K562 (cell line): ENCODE results near the gene ZFP36. TPM values are rescaled to one million over a fixed set of nuclear protein-coding genes. Genes with fewer than 3 reads are reported as not detected.

ENCODE experiments used
- E2F6 ChIP-seq, 2 experiments: IDR thresholded peaks; 2 replicates each; pipeline ENCODE4 v1.6.1; 2011; ENCODE audit warnings: borderline replicate concordance in 1 of 2, control low read depth in 1 of 2, low read depth in 1 of 2, low read length in 1 of 2, mild to moderate bottlenecking in 1 of 2, mixed read lengths in 1 of 2, moderate library complexity in 1 of 2; ENCODE audit not compliant: insufficient read depth in 1 of 2, insufficient read length in 1 of 2, poor library complexity in 1 of 2, severe bottlenecking in 1 of 2; ENCODE audit errors: extremely low read depth in 1 of 2
- EP400 ChIP-seq: fragments of 450-650 bp; IDR thresholded peaks from 2 replicates; pipeline ENCODE4 v1.6.1; 2017; ENCODE audit warnings: antibody characterized with exemption, mild to moderate bottlenecking, moderate library complexity
- FIP1L1 ChIP-seq: fragments of 200-400 bp; formaldehyde crosslinking; IDR thresholded peaks from 2 replicates; pipeline ENCODE4 v1.6.1; 2018; ENCODE audit warnings: mild to moderate bottlenecking, low read depth, low read length; ENCODE audit not compliant: poor library complexity, severe bottlenecking
- HMGXB4 ChIP-seq: sonication (generic); formaldehyde crosslinking; IDR thresholded peaks from 2 replicates; pipeline ENCODE4 v1.8.1; 2023; ENCODE audit warnings: mild to moderate bottlenecking, missing genetic modification reagents
- MYBL2 ChIP-seq, 2 experiments: fragments of 450-650 bp in 1 of 2; sonication (generic) in 1 of 2; formaldehyde crosslinking in 1 of 2; IDR thresholded peaks; 2 replicates each; pipeline versions ENCODE4 v1.6.1 to v1.8.1; 2017 to 2022; ENCODE audit warnings: borderline replicate concordance in 1 of 2, inconsistent platforms in 1 of 2, low read depth in 1 of 2, mild to moderate bottlenecking in 1 of 2, missing genetic modification reagents in 1 of 2, moderate library complexity in 1 of 2
- MYC ChIP-seq, 2 experiments: fragments of 250-450 bp in 1 of 2; sonication (Bioruptor Pico) in 1 of 2; IDR thresholded peaks; 2 replicates each; pipeline versions ENCODE4 v1.5.1 to v1.6.1; 2012 to 2021; ENCODE audit warnings: low read depth in 2 of 2, borderline replicate concordance in 1 of 2, improper control_type of control experiment in 1 of 2, low read length in 1 of 2, mild to moderate bottlenecking in 1 of 2, moderate library complexity in 1 of 2
- SP1 ChIP-seq: sonication (generic); formaldehyde crosslinking; IDR thresholded peaks from 2 replicates; pipeline ENCODE4 v1.8.1; 2022; ENCODE audit warnings: mild to moderate bottlenecking, missing genetic modification reagents
- TGIF2 ChIP-seq: sonication (generic); formaldehyde crosslinking; IDR thresholded peaks from 2 replicates; pipeline ENCODE4 v1.8.1; 2022; ENCODE audit warnings: mild to moderate bottlenecking, missing genetic modification reagents, moderate library complexity
- TRIM24 ChIP-seq, 2 experiments: fragments of 450-650 bp; IDR thresholded peaks; 2 replicates each; pipeline ENCODE4 v1.6.1; 2016
- ZNF274 ChIP-seq: IDR thresholded peaks from 2 replicates; pipeline ENCODE4 v1.6.1; 2011; ENCODE audit warnings: low read depth, mild to moderate bottlenecking, low read length, moderate library complexity, borderline replicate concordance
- ZNF77 ChIP-seq: fragments of 250-450 bp; sonication (Bioruptor Pico); IDR thresholded peaks from 2 replicates; pipeline ENCODE4 v1.5.0; 2020
- polyA plus RNA-seq, 8 experiments: library from polyadenylated mRNA; depleted of rRNA in 4 of 8; stranded (reverse) in 5 of 8; unstranded in 3 of 8; fragments of >200 nt; fragmentation: Nextera tagmentation in 2 of 8; fragmentation: Illumina TruSeq in 1 of 8; extraction: Ambion mirVana in 2 of 8; extraction: Trizol in 1 of 8; gene quantifications; 2 replicates each; pipeline versions ENCODE4 v1.2.1 to v1.2.3, GENCODE V29; 2011 to 2014; ENCODE audit warnings: inconsistent platforms in 1 of 8, missing spikeins in 1 of 8
- total RNA-seq, 7 experiments: library from RNA; depleted of rRNA in 6 of 7; stranded (reverse); fragments of >200 nt in 6 of 7; fragmentation: Illumina TruSeq in 2 of 7; extraction: Trizol in 2 of 7; gene quantifications; 2 replicates each; pipeline versions ENCODE4 v1.2.1 to v1.2.3, GENCODE V29; 2011 to 2021; ENCODE audit warnings: low replicate concordance in 1 of 7
- TF ChIP-seq, protein P1 (sequence below): fragments of 450-650 bp; formaldehyde crosslinking; IDR thresholded peaks from 2 replicates; pipeline ENCODE4 v1.4.0; 2022; ENCODE audit warnings: missing genetic modification characterization

ZFP36 gene
- total and polyA plus RNA-seq, 9 of the 15 experiments (the other 6 are each of a cell fraction or from before 2014, with no cell fraction given): 1.0 to 20.1 (median 3.5) TPM

- TF ChIP-seq MYBL2 (IDR thresholded peaks at IDR 0.05; ENCODE audit: low read depth): no peak
- TF ChIP-seq MYBL2 (CRISPR knock-in tag; IDR thresholded peaks at IDR 0.05; ENCODE audit: borderline replicate concordance): no peak
- TF ChIP-seq EP400: 0 out of 2 replicates have a peak, but pooled peaks have one; percentile 38
- TF ChIP-seq TRIM24 (IDR thresholded peaks at IDR 0.05): peak in 1 of 2 experiments; percentile 57; a peak in 2 of 4 replicates
- TF ChIP-seq SP1: 0 out of 2 replicates have a peak, but pooled peaks have one; percentile 28
- TF ChIP-seq FIP1L1: no peak
- no peak for TF ChIP-seq ZNF274
- TF ChIP-seq, protein P1, sequence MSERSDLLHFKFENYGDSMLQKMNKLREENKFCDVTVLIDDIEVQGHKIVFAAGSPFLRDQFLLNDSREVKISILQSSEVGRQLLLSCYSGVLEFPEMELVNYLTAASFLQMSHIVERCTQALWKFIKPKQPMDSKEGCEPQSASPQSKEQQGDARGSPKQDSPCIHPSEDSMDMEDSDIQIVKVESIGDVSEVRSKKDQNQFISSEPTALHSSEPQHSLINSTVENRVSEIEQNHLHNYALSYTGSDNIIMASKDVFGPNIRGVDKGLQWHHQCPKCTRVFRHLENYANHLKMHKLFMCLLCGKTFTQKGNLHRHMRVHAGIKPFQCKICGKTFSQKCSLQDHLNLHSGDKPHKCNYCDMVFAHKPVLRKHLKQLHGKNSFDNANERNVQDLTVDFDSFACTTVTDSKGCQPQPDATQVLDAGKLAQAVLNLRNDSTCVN: peak; percentile 65; the same call in 1 of the 2 replicates
- TF ChIP-seq HMGXB4 (CRISPR knock-in tag): no peak
- TF ChIP-seq MYC (IDR thresholded peaks at IDR 0.05; ENCODE audit: low read depth, low read length): 0 out of 2 replicates have a peak, but pooled peaks have one; percentile 8
- TF ChIP-seq MYC (CRISPR knock-in tag; IDR thresholded peaks at IDR 0.05; ENCODE audit: borderline replicate concordance, low read depth): no peak
- TF ChIP-seq ZNF77 (CRISPR knock-in tag): no peak
- TF ChIP-seq E2F6 (IDR thresholded peaks at IDR 0.05; ENCODE audit: borderline replicate concordance in 1 of 2, extremely low read depth in 1 of 2, insufficient read depth in 1 of 2, insufficient read length in 1 of 2, low read depth in 1 of 2, low read length in 1 of 2, poor library complexity in 1 of 2, severe bottlenecking in 1 of 2): peak in 1 of 2 experiments; percentile 10
- no peak for TF ChIP-seq TGIF2 (CRISPR knock-in tag)
These were observed 540 bp upstream of the ZFP36 start (continued) for GRCh38 chr19:39405958-39406655.
